Measurements from ENCODE around the gene PPFIBP2.

Gene PPFIBP2

GRCh38 chr11:7621090-7621489, 107.3 kb downstream of the PPFIBP2 start:
- H3K4me3 ChIP-seq (ENCODE audit: low read length) = no peak overlapping the region
- DNase-seq (ENCODE audit: low read depth) = no peak
- TF ChIP-seq CTCF (IDR thresholded peaks at IDR 0.05; ENCODE audit: insufficient read depth, low read depth, low read length, missing control alignments) = no peak

- no peak for DNase-seq (ENCODE audit: low read depth)
- TF ChIP-seq CTCF (IDR thresholded peaks at IDR 0.05; ENCODE audit: insufficient read depth, low read depth, low read length, missing control alignments) = no peak
- H3K4me3 ChIP-seq (ENCODE audit: low read length) = no peak overlapping the region
These were observed 107.8 kb downstream of the PPFIBP2 start for GRCh38 chr11:7621554-7621953.

GRCh38 chr11:7622721-7623120, 108.9 kb downstream of the PPFIBP2 start:
- no peak for TF ChIP-seq CTCF (IDR thresholded peaks at IDR 0.05; ENCODE audit: insufficient read depth, low read depth, low read length, missing control alignments)
- no peak overlapping the region for H3K4me3 ChIP-seq (ENCODE audit: low read length)
- DNase-seq (ENCODE audit: low read depth) = no peak

GRCh38 chr11:7628660-7629059, 114.9 kb downstream of the PPFIBP2 start:
- TF ChIP-seq CTCF (IDR thresholded peaks at IDR 0.05; ENCODE audit: insufficient read depth, low read depth, low read length, missing control alignments) = no peak
- DNase-seq (ENCODE audit: low read depth) = no peak
- H3K4me3 ChIP-seq (ENCODE audit: low read length) = no peak overlapping the region

GRCh38 chr11:7630002-7630401, 116.2 kb downstream of the PPFIBP2 start:
- DNase-seq (ENCODE audit: low read depth) = no peak
- no peak overlapping the region for H3K4me3 ChIP-seq (ENCODE audit: low read length)
- TF ChIP-seq CTCF (IDR thresholded peaks at IDR 0.05; ENCODE audit: insufficient read depth, low read depth, low read length, missing control alignments) = no peak

- no peak overlapping the region for H3K4me3 ChIP-seq (ENCODE audit: low read length)
- no peak for DNase-seq (ENCODE audit: low read depth)
- no peak for TF ChIP-seq CTCF (IDR thresholded peaks at IDR 0.05; ENCODE audit: insufficient read depth, low read depth, low read length, missing control alignments)
These were observed 118.4 kb downstream of the PPFIBP2 start for GRCh38 chr11:7632211-7632610.

GRCh38 chr11:7635137-7635536, 121.3 kb downstream of the PPFIBP2 start:
- no peak overlapping the region for H3K4me3 ChIP-seq (ENCODE audit: low read length)
- no peak for TF ChIP-seq CTCF (IDR thresholded peaks at IDR 0.05; ENCODE audit: insufficient read depth, low read depth, low read length, missing control alignments)
- no peak for DNase-seq (ENCODE audit: low read depth)
